Measurements from ENCODE around the gene EVI2B. TPM values are rescaled to one million over a fixed set of nuclear protein-coding genes. Genes with fewer than 3 reads are reported as not detected.
"Not testable (repeated sequence)": the region's sequence is repeated elsewhere in the genome, so short reads cannot be mapped to it uniquely, and the experiment has no call there.

EVI2B gene
- total RNA-seq, 1 donor from 2014 or later, result not detected

GRCh38 chr17:31269578-31269983 lies 44.3 kb downstream of the EVI2B start:
- DNase-seq (ENCODE audit: low spot score), result peak; percentile 28
- peaks cover 10% of the 10 kb centered on the region for H3K36me3 ChIP-seq
- no peak overlapping the region for H3K4me3 Mint-ChIP-seq
- no peaks in the 10 kb centered on the region for H3K9me3 ChIP-seq (ENCODE audit: low read depth)
- no peak overlapping the region for H3K4me2 ChIP-seq
- peak overlapping the region; percentile 61 for H3K27ac ChIP-seq
- H3K4me1 Mint-ChIP-seq, result peaks cover 12% of the 10 kb centered on the region
- peak overlapping the region; percentile 84 for H3K27ac Mint-ChIP-seq
- H3K27me3 Mint-ChIP-seq (ENCODE audit: insufficient read depth, low read depth), result no peaks in the 10 kb centered on the region
- H3K4me1 ChIP-seq, result no peaks in the 10 kb centered on the region
- no peak overlapping the region for H3K9ac ChIP-seq
- no peak overlapping the region for H3K4me3 ChIP-seq
- TF ChIP-seq EZH2 (IDR thresholded peaks at IDR 0.05), result no peak
- no peak for TF ChIP-seq CTCF (IDR thresholded peaks at IDR 0.05)
- TF ChIP-seq EZH2phosphoT487 (IDR thresholded peaks at IDR 0.05), result no peak
- no peaks in the 10 kb centered on the region for H4K20me1 ChIP-seq (ENCODE audit: low read depth)
- no peaks in the 10 kb centered on the region for H3K27me3 ChIP-seq
- peaks cover 42% of the 10 kb centered on the region for H3K36me3 Mint-ChIP-seq
- H3F3A ChIP-seq (ENCODE audit: low read depth), result no peaks in the 10 kb centered on the region
- H3K9me3 Mint-ChIP-seq, result no peaks in the 10 kb centered on the region
- H2AFZ ChIP-seq (replicated peaks), result no peak overlapping the region
- H3K79me2 ChIP-seq (ENCODE audit: low read depth), result no peaks in the 10 kb centered on the region

- no peaks in the 10 kb centered on the region for H3K4me1 ChIP-seq
- H2AFZ ChIP-seq (replicated peaks), result no peak overlapping the region
- Mint-ChIP-seq H3K27me3 (ENCODE audit: insufficient read depth, low read depth) (no peaks in the 10 kb centered on the region), H3K27ac (peak overlapping the region; percentile 78), H3K4me3 (no peak overlapping the region), H3K9me3 (no peaks in the 10 kb centered on the region), H3K4me1 (peaks cover 12% of the 10 kb centered on the region), H3K36me3 (peaks cover 41% of the 10 kb centered on the region)
- no peaks in the 10 kb centered on the region for H3F3A ChIP-seq (ENCODE audit: low read depth)
- no peak for TF ChIP-seq EZH2phosphoT487 (IDR thresholded peaks at IDR 0.05)
- no peak for TF ChIP-seq CTCF (IDR thresholded peaks at IDR 0.05)
- TF ChIP-seq EZH2 (IDR thresholded peaks at IDR 0.05), result no peak
- H4K20me1 ChIP-seq (ENCODE audit: low read depth), result no peaks in the 10 kb centered on the region
- H3K36me3 ChIP-seq, result peaks cover 10% of the 10 kb centered on the region
- no peak for DNase-seq (ENCODE audit: low spot score)
- no peak overlapping the region for H3K4me2 ChIP-seq
- no peaks in the 10 kb centered on the region for H3K79me2 ChIP-seq (ENCODE audit: low read depth)
- no peak overlapping the region for H3K9ac ChIP-seq
- peak overlapping the region; percentile 61 for H3K27ac ChIP-seq
- no peak overlapping the region for H3K4me3 ChIP-seq
- no peaks in the 10 kb centered on the region for H3K9me3 ChIP-seq (ENCODE audit: low read depth)
- H3K27me3 ChIP-seq, result no peaks in the 10 kb centered on the region
These were observed 44.7 kb downstream of the EVI2B start for GRCh38 chr17:31269036-31269577.

GRCh38 chr17:31266042-31266441 lies 47.8 kb downstream of the EVI2B start:
- Histone ChIP-seq H3K36me3 (peaks cover 10% of the 10 kb centered on the region), H3K4me2 (no peak overlapping the region), H3F3A (ENCODE audit: low read depth) (no peaks in the 10 kb centered on the region), H4K20me1 (ENCODE audit: low read depth) (no peaks in the 10 kb centered on the region), H3K27me3 (no peaks in the 10 kb centered on the region), H3K4me1 (no peaks in the 10 kb centered on the region), H3K27ac (no peak overlapping the region), H3K9me3 (ENCODE audit: low read depth) (no peaks in the 10 kb centered on the region), H3K4me3 (no peak overlapping the region), H2AFZ (replicated peaks) (no peak overlapping the region), H3K9ac (no peak overlapping the region), H3K79me2 (ENCODE audit: low read depth) (no peaks in the 10 kb centered on the region)
- peaks cover 34% of the 10 kb centered on the region for H3K36me3 Mint-ChIP-seq
- H3K9me3 Mint-ChIP-seq, result no peaks in the 10 kb centered on the region
- H3K27ac Mint-ChIP-seq, result no peak overlapping the region
- H3K27me3 Mint-ChIP-seq (ENCODE audit: insufficient read depth, low read depth), result no peaks in the 10 kb centered on the region
- H3K4me1 Mint-ChIP-seq, result peaks cover 12% of the 10 kb centered on the region
- H3K4me3 Mint-ChIP-seq, result no peak overlapping the region
- no peak for DNase-seq (ENCODE audit: low spot score)
- TF ChIP-seq EZH2phosphoT487 (IDR thresholded peaks at IDR 0.05) (no peak), CTCF (IDR thresholded peaks at IDR 0.05) (peak; percentile 48)

GRCh38 chr17:31262923-31263322 lies 50.9 kb downstream of the EVI2B start:
- not testable (repeated sequence) for H3K4me1 Mint-ChIP-seq; H3K9me3 ChIP-seq (ENCODE audit: low read depth); H3K4me2 ChIP-seq; H2AFZ ChIP-seq (replicated peaks); H3K27ac Mint-ChIP-seq; H3K4me1 ChIP-seq; H3K9me3 Mint-ChIP-seq; H3K4me3 ChIP-seq; H3K9ac ChIP-seq; H3K27me3 Mint-ChIP-seq (ENCODE audit: insufficient read depth, low read depth); H3K4me3 Mint-ChIP-seq; H3K27ac ChIP-seq; H3F3A ChIP-seq (ENCODE audit: low read depth); H4K20me1 ChIP-seq (ENCODE audit: low read depth); H3K79me2 ChIP-seq (ENCODE audit: low read depth); DNase-seq (ENCODE audit: low spot score); H3K27me3 ChIP-seq
- peaks cover 25% of the 10 kb centered on the region for H3K36me3 Mint-ChIP-seq
- H3K36me3 ChIP-seq, result peaks cover 20% of the 10 kb centered on the region
